PC-9 (cell line): ENCODE measurements around the gene ANKRD44. TPM values are rescaled to one million over a fixed set of nuclear protein-coding genes. Genes with fewer than 3 reads are reported as not detected.

Experiments used
- Bru-seq: library from RNA; stranded (reverse); fragments of 400-500 nt; gene quantifications from one replicate; lab custom pipeline; 2021; lab: Mats Ljungman, UMichigan
- BruChase-seq, 2 experiments: library from RNA; stranded (reverse); fragments of 400-500 nt; gene quantifications; one replicate each; lab custom pipeline; 2021; lab: Mats Ljungman, UMichigan
- BruUV-seq: library from RNA; stranded (reverse); fragments of 400-500 nt; replicated peaks from 2 replicates; lab custom pipeline; 2021; lab: Mats Ljungman, UMichigan
- CTCF ChIA-PET: fragments of 300-600 bp; sonication (Branson Sonifier 250); formaldehyde crosslinking; loops from one replicate; lab custom pipeline; 2022; ENCODE audit warnings: antibody characterized with exemption; lab: Charles Lee
- POLR2A ChIA-PET: fragments of 300-600 bp; sonication (Branson Sonifier 250); formaldehyde crosslinking; loops from one replicate; lab custom pipeline; 2022; ENCODE audit warnings: antibody characterized with exemption; ENCODE audit not compliant: unreplicated experiment; lab: Charles Lee
- DNase-seq, 2 experiments: peaks; one replicate each; pipeline versions ENCODE4 v3.0.0 to v3.0.0-alpha.2; 2015 to 2022; ENCODE audit warnings: mixed read lengths in 1 of 2
- H2AFZ ChIP-seq: fragments of 200-600 bp; sonication (generic); 2 replicates; pipeline ENCODE4 v1.8.1; 2017; ENCODE audit warnings: antibody characterized with exemption
- H3F3A ChIP-seq: fragments of 200-600 bp; sonication (generic); 2 replicates; pipeline ENCODE4 v1.8.1; 2017; ENCODE audit warnings: antibody characterized with exemption, mild to moderate bottlenecking, low read depth; ENCODE audit not compliant: insufficient read depth
- H3K27ac ChIP-seq: fragments of 200-600 bp; sonication (generic); 2 replicates; pipeline ENCODE4 v1.6.1; 2016; ENCODE audit warnings: mixed run types
- H3K27me3 ChIP-seq: fragments of 200-600 bp; sonication (generic); 2 replicates; pipeline ENCODE4 v1.6.1; 2016; ENCODE audit warnings: low read depth, mixed run types; ENCODE audit not compliant: insufficient read depth
- H3K36me3 ChIP-seq: fragments of 200-600 bp; sonication (generic); 2 replicates; pipeline ENCODE4 v1.6.1; 2016; ENCODE audit warnings: low read depth, mixed run types
- H3K4me1 ChIP-seq: fragments of 200-600 bp; sonication (generic); replicated peaks from 2 replicates; pipeline ENCODE4 v1.6.1; 2016; ENCODE audit warnings: mixed run types; ENCODE audit not compliant: insufficient read depth
- H3K4me2 ChIP-seq: fragments of 200-600 bp; sonication (generic); 2 replicates; pipeline ENCODE4 v1.6.1; 2017; ENCODE audit warnings: mixed run types
- H3K4me3 ChIP-seq: fragments of 200-600 bp; sonication (generic); 2 replicates; pipeline ENCODE4 v1.6.1; 2016; ENCODE audit warnings: mixed run types
- H3K79me2 ChIP-seq: fragments of 200-600 bp; sonication (generic); 2 replicates; pipeline ENCODE4 v1.6.1; 2017; ENCODE audit warnings: low read depth, mixed run types
- H3K9me2 ChIP-seq: fragments of 200-600 bp; sonication (generic); 2 replicates; pipeline ENCODE4 v1.8.1; 2017; ENCODE audit warnings: mild to moderate bottlenecking; ENCODE audit not compliant: insufficient read depth
- H3K9me3 ChIP-seq: fragments of 200-600 bp; sonication (generic); 2 replicates; pipeline ENCODE4 v1.8.1; 2016; ENCODE audit warnings: low read depth; ENCODE audit not compliant: insufficient read depth
- H4K20me1 ChIP-seq: fragments of 200-600 bp; sonication (generic); 2 replicates; pipeline ENCODE4 v1.8.1; 2017; ENCODE audit not compliant: insufficient read depth
- CTCF ChIP-seq: fragments of 200-600 bp; sonication (generic); conservative IDR thresholded peaks from 2 replicates; pipeline ENCODE4 v1.6.1; 2017; ENCODE audit warnings: mixed run types, antibody characterized with exemption, mild to moderate bottlenecking, moderate library complexity
- EZH2 ChIP-seq: fragments of 200-600 bp; sonication (generic); IDR thresholded peaks from 2 replicates; pipeline ENCODE4 v1.8.0; 2017; ENCODE audit warnings: antibody characterized with exemption, low read depth
- intact Hi-C: fragments of 100-400 bp; cut with micrococcal nuclease; formaldehyde crosslinking; loops from one replicate; pipeline ENCODE4 v1.10.0; 2022; ENCODE audit not compliant: unreplicated experiment
- long read RNA-seq: library from polyadenylated mRNA; stranded (forward); transcript quantifications from one replicate; pipeline ENCODE4 v2.0.0, GENCODE V29; 2022
- total RNA-seq: library from RNA; stranded (reverse); gene quantifications from 2 replicates; pipeline ENCODE4 v1.2.3, GENCODE V29; 2021

ANKRD44 gene
- 1.7 and 3.4 TPM in 2 replicates for total RNA-seq
- percentile 36 among the genes with signal in this experiment for Bru-seq, nascent RNA
- percentile 29 among the genes with signal in this experiment for BruChase-seq, experiment 1, labeled RNA remaining after a 2-hour chase
- percentile 24 among the genes with signal in this experiment for BruChase-seq, experiment 2, labeled RNA remaining after a 6-hour chase
- long read RNA-seq, partial matches to known transcripts, result 0 of 1 reads
- long read RNA-seq, other reads (novel, unspliced or antisense), result 0 of 1 reads

DNA sequence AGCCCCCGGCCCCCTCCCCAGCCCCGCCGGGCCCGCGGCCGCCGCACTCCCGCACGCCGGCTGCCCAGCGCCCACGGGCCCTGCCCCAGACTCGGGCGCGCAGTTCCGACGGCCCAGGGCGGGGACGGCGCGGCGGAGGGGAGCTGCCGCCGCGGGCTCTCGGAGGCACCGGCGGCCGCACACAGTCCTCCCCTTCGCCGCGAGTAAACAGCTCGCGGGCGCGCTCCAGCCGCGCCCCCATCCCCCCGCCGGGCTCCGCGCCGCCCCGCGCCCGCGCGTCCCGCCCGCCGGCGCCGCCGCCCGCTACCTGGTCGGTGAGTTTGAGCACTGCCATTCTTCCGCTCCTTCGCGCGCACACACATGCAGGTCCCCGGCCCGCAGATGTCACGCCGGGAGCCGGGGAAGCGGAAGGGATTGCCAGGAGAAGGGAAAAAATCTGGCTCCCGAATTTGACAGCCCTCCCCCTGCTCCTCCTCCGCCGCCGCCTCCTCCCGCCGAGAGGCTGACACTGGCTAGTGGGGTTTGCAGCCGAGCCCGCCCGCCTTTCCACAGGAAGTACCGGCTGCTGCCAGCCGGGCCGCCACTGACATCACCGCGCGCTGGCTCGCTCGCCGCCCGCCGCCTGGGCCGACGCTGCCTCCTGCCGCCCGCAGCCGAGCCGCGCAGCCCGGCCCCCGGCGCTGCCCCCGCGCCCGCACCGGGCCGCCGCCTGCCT, at the start of gene ANKRD44:
Gene ANKRD44 (minus strand): TSS at position 510 of the 715 bp plus-strand sequence. CDS start 176 bp downstream, at position 334.
- Histone ChIP-seq H4K20me1 (no peaks in the 10 kb centered on the region), H2AFZ (peak within 1 kb of the TSS; percentile 71), H3F3A (peaks cover 9% of the 10 kb centered on the region; the same call in 1 of the 2 replicates), H3K4me1 (peaks cover 11% of the 10 kb centered on the region; the same call in 1 of the 2 replicates), H3K4me2 (peak within 1 kb of the TSS; percentile 75), H3K27me3 (no peaks in the 10 kb centered on the region), H3K9me3 (no peaks in the 10 kb centered on the region), H3K36me3 (no peaks in the 10 kb centered on the region), H3K9me2 (no peaks in the 10 kb centered on the region), H3K4me3 (peak within 1 kb of the TSS; percentile 59; the same call in 1 of the 2 replicates), H3K79me2 (no peaks in the 10 kb centered on the region), H3K27ac (no peak within 1 kb of the TSS)
- intact Hi-C loops, result loop anchor here (1.0 to 10.0 kb wide), 2 partner anchors 64 to 119 kb away; no protein-coding TSS in a partner anchor
- CTCF ChIA-PET, result no interaction called here
- POLR2A ChIA-PET, result no interaction called here
- TF ChIP-seq CTCF, result no peak
- no peak for TF ChIP-seq EZH2
- BruUV-seq, result no TSS peak
- peak; percentile 40 to 73 for DNase-seq

- no peaks in the 10 kb centered on the region for H3K4me1 ChIP-seq
- H3F3A ChIP-seq, result no peaks in the 10 kb centered on the region
- no peak overlapping the region for H3K4me2 ChIP-seq
- H3K9me3 ChIP-seq, result no peaks in the 10 kb centered on the region
- TF ChIP-seq EZH2 (no peak), CTCF (no peak)
- H3K9me2 ChIP-seq, result no peaks in the 10 kb centered on the region
- H3K4me3 ChIP-seq, result no peak overlapping the region
- no peaks in the 10 kb centered on the region for H3K27me3 ChIP-seq
- no peaks in the 10 kb centered on the region for H3K79me2 ChIP-seq
- H4K20me1 ChIP-seq, result no peaks in the 10 kb centered on the region
- H3K27ac ChIP-seq, result no peak overlapping the region
- ChIA-PET CTCF (no interaction called here), POLR2A (no interaction called here)
- no peak overlapping the region for H2AFZ ChIP-seq
- no TSS peak for BruUV-seq
- intact Hi-C loops, result no loop called here
- H3K36me3 ChIP-seq, result no peaks in the 10 kb centered on the region
- no peak for DNase-seq
Observed at GRCh38 chr2:197359859-197360258, 49.3 kb upstream of the ANKRD44 start.

DNA sequence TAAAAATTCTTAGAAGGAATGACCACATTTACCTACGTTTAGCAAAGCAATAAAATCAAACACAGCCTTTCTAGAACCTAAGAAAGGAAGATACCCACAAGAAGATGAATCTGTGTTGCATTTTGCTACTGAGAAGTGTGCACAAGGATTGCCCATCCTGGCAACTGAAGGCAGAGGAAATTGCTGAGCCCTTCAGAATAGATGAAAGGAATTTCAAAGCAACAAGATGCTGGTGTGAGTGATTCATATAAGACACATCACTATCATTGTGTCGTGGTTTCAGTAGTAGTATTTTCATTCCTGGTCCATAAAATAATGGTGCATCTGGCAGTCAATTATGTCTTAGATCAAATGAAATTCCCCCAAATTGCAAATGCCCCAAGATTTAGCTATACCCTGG, 48.4 kb upstream of the ANKRD44 start:
- Histone ChIP-seq H3K36me3 (no peaks in the 10 kb centered on the region), H3F3A (no peaks in the 10 kb centered on the region), H2AFZ (no peak overlapping the region), H3K9me2 (no peaks in the 10 kb centered on the region), H4K20me1 (no peaks in the 10 kb centered on the region), H3K9me3 (no peaks in the 10 kb centered on the region), H3K4me1 (no peaks in the 10 kb centered on the region), H3K27me3 (no peaks in the 10 kb centered on the region), H3K27ac (no peak overlapping the region), H3K79me2 (no peaks in the 10 kb centered on the region), H3K4me3 (no peak overlapping the region), H3K4me2 (no peak overlapping the region)
- TF ChIP-seq CTCF (no peak), EZH2 (no peak)
- intact Hi-C loops, result no loop called here
- ChIA-PET CTCF (no interaction called here), POLR2A (no interaction called here)
- no peak for DNase-seq
- no TSS peak for BruUV-seq
